Liver (tissue), 9 donors: ENCODE data around the gene RBM18. TPM values are rescaled to one million over a fixed set of nuclear protein-coding genes. Genes with fewer than 3 reads are reported as not detected.

Experiments used
- DNase-seq: peaks from one replicate; pipeline ENCODE4 v3.0.0-alpha.2; 2017; ENCODE audit warnings: low spot score
- H3K27ac ChIP-seq, 2 donors: one replicate each; pipeline ENCODE4 v1.7.0; 2013; ENCODE audit warnings: inconsistent platforms in 2 of 2, low read length in 2 of 2, control low read depth in 1 of 2, low read depth in 1 of 2, mild to moderate bottlenecking in 1 of 2
- H3K27me3 ChIP-seq, 4 donors: one replicate each; pipeline versions ENCODE4 v1.6.1 to v1.7.0; 2013; ENCODE audit warnings: low read length in 3 of 4, inconsistent platforms in 1 of 4, mild to moderate bottlenecking in 1 of 4, moderate library complexity in 1 of 4; ENCODE audit not compliant: control insufficient read depth in 4 of 4, insufficient read depth in 4 of 4
- H3K36me3 ChIP-seq, 4 donors: one replicate each; pipeline versions ENCODE4 v1.6.1 to v1.7.0; 2013; ENCODE audit warnings: low read length in 3 of 4, mild to moderate bottlenecking in 3 of 4, low read depth in 1 of 4, moderate library complexity in 1 of 4; ENCODE audit not compliant: control insufficient read depth in 4 of 4, insufficient read depth in 3 of 4
- H3K4me1 ChIP-seq, 4 donors: one replicate each; pipeline versions ENCODE4 v1.6.1 to v1.7.0; 2013; ENCODE audit warnings: low read length in 3 of 4, mild to moderate bottlenecking in 3 of 4, moderate library complexity in 1 of 4; ENCODE audit not compliant: control insufficient read depth in 4 of 4, insufficient read depth in 4 of 4
- H3K4me3 ChIP-seq, 3 donors: one replicate each; pipeline versions ENCODE4 v1.6.1 to v1.7.0; 2013; ENCODE audit warnings: low read length in 3 of 3, control low read depth in 1 of 3, low read depth in 1 of 3, mild to moderate bottlenecking in 1 of 3
- H3K9ac ChIP-seq, 2 donors: one replicate each; pipeline ENCODE4 v1.7.0; 2013; ENCODE audit warnings: low read length in 2 of 2, mild to moderate bottlenecking in 2 of 2, moderate library complexity in 2 of 2, control low read depth in 1 of 2, low read depth in 1 of 2
- H3K9me3 ChIP-seq, 4 donors: one replicate each; pipeline versions ENCODE4 v1.6.1 to v1.7.0; 2013; ENCODE audit warnings: low read length in 3 of 4; ENCODE audit not compliant: control insufficient read depth in 4 of 4
- ATF3 ChIP-seq: IDR thresholded peaks from 2 replicates; pipeline ENCODE4 v1.6.1; 2016; ENCODE audit warnings: antibody characterized with exemption
- CTCF ChIP-seq: fragments of 150-350 bp; IDR thresholded peaks from 2 replicates; pipeline ENCODE4 v1.5.1; 2017; ENCODE audit warnings: improper control_type of control experiment, low read depth, low read length; ENCODE audit not compliant: missing input control
- EGR1 ChIP-seq, 2 donors: IDR thresholded peaks; 2 replicates each; pipeline ENCODE4 v1.6.1; 2016 to 2018; ENCODE audit warnings: antibody characterized with exemption in 2 of 2, low read depth in 2 of 2
- FOXA1 ChIP-seq: IDR thresholded peaks from 2 replicates; pipeline ENCODE4 v1.6.1; 2016; ENCODE audit warnings: antibody characterized with exemption
- FOXA2 ChIP-seq: IDR thresholded peaks from 2 replicates; pipeline ENCODE4 v1.6.1; 2016; ENCODE audit warnings: antibody characterized with exemption
- GABPA ChIP-seq, 2 donors: IDR thresholded peaks in 1 of 2; conservative IDR thresholded peaks in 1 of 2; 2 replicates each; pipeline ENCODE4 v1.6.1; 2016; ENCODE audit warnings: antibody characterized with exemption in 2 of 2, mild to moderate bottlenecking in 1 of 2, moderate library complexity in 1 of 2
- HNF4A ChIP-seq, 2 donors: conservative IDR thresholded peaks; 2 replicates each; pipeline ENCODE4 v1.6.1; 2016; ENCODE audit warnings: antibody characterized with exemption in 2 of 2, mild to moderate bottlenecking in 2 of 2
- HNF4G ChIP-seq: IDR thresholded peaks from 2 replicates; pipeline ENCODE4 v1.6.1; 2016; ENCODE audit warnings: antibody characterized with exemption
- MAX ChIP-seq: IDR thresholded peaks from 2 replicates; pipeline ENCODE4 v1.6.1; 2016; ENCODE audit warnings: antibody characterized with exemption
- NR2F2 ChIP-seq: IDR thresholded peaks from 2 replicates; pipeline ENCODE4 v1.6.1; 2016; ENCODE audit warnings: antibody characterized with exemption
- RAD21 ChIP-seq, 2 donors: IDR thresholded peaks; 2 replicates each; pipeline ENCODE4 v1.6.1; 2016; ENCODE audit warnings: antibody characterized with exemption in 2 of 2, mild to moderate bottlenecking in 2 of 2
- REST ChIP-seq: IDR thresholded peaks from 2 replicates; pipeline ENCODE4 v1.6.1; 2016; ENCODE audit warnings: antibody characterized with exemption, mild to moderate bottlenecking
- RXRA ChIP-seq, 2 donors: IDR thresholded peaks; 2 replicates each; pipeline ENCODE4 v1.6.1; 2017 to 2018; ENCODE audit warnings: antibody characterized with exemption in 2 of 2, mild to moderate bottlenecking in 1 of 2
- SP1 ChIP-seq: IDR thresholded peaks from 2 replicates; pipeline ENCODE4 v1.6.1; 2018; ENCODE audit warnings: antibody characterized with exemption, mild to moderate bottlenecking
- TAF1 ChIP-seq: conservative IDR thresholded peaks from 2 replicates; pipeline ENCODE4 v1.6.1; 2016; ENCODE audit warnings: antibody characterized with exemption, mild to moderate bottlenecking
- YY1 ChIP-seq: IDR thresholded peaks from 2 replicates; pipeline ENCODE4 v1.6.1; 2016; ENCODE audit warnings: antibody characterized with exemption, mild to moderate bottlenecking
- ZBTB33 ChIP-seq: IDR thresholded peaks from 2 replicates; pipeline ENCODE4 v1.6.1; 2016; ENCODE audit warnings: antibody characterized with exemption
- WGBS: extraction: QIAGEN DNeasy Blood & Tissue Kit; methylation state at CpG from one replicate; pipeline ENCODE4 v1.1.7; 2013; 5-methylcytosine and 5-hydroxymethylcytosine counted together
- polyA plus RNA-seq, 2 donors: library from polyadenylated mRNA; stranded (reverse) in 1 of 2; unstranded in 1 of 2; fragments of 200-250 nt in 1 of 2; fragments of >200 nt in 1 of 2; fragmentation: Nextera tagmentation in 1 of 2; extraction: Ambion mirVana in 1 of 2; gene quantifications; one replicate each; pipeline versions ENCODE4 v1.2.1 to v1.2.3, GENCODE V29; 2013 to 2015
- total RNA-seq, 2 donors: library from RNA; depleted of rRNA; stranded (reverse); fragments of >200 nt; gene quantifications; one replicate each; pipeline ENCODE4 v1.2.3, GENCODE V29; 2014
- donor health status: healthy.
- donor health status: healthy.
- donor health status: healthy.
- donor health status: healthy.
- donor health status: healthy.

Gene RBM18
- total and polyA plus RNA-seq, 4 donors: 3.4 to 7.7 (median 5.5) TPM

GRCh38 chr9:122197426-122197825 is 67.2 kb downstream of the RBM18 start:
- Histone ChIP-seq H3K4me3 (no peak overlapping the region), H3K36me3 (no peaks in the 10 kb centered on the region), H3K27me3 (no peaks in the 10 kb centered on the region), H3K4me1 (no peaks in the 10 kb centered on the region), H3K27ac (no peak overlapping the region), H3K9me3 (no peaks in the 10 kb centered on the region), H3K9ac (no peak overlapping the region)
- no peak for DNase-seq
- WGBS: 58% methylated on average over 7 of the region's 7 CpGs
- TF ChIP-seq SP1 (no peak), FOXA1 (no peak), MAX (no peak), ATF3 (no peak)

- Histone ChIP-seq H3K9me3 (no peaks in the 10 kb centered on the region), H3K27ac (no peak overlapping the region), H3K9ac (no peak overlapping the region), H3K27me3 (no peaks in the 10 kb centered on the region), H3K36me3 (no peaks in the 10 kb centered on the region), H3K4me3 (no peak overlapping the region), H3K4me1 (no peaks in the 10 kb centered on the region)
- DNase-seq: no peak
- TF ChIP-seq NR2F2: no peak
- no peak for TF ChIP-seq REST
- TF ChIP-seq HNF4G: no peak
- no peak for TF ChIP-seq FOXA1
- no peak for TF ChIP-seq YY1
- TF ChIP-seq ZBTB33: no peak
- WGBS: 94% methylated on average over 4 of the region's 4 CpGs
These were observed 68.8 kb downstream of the RBM18 start for GRCh38 chr9:122195875-122196274.

- WGBS: 87% methylated on average over 6 of the region's 6 CpGs
- H3K9ac ChIP-seq: no peak overlapping the region
- no peak overlapping the region for H3K4me3 ChIP-seq
- no peaks in the 10 kb centered on the region for H3K36me3 ChIP-seq
- no peak overlapping the region for H3K27ac ChIP-seq
- DNase-seq: no peak
- H3K4me1 ChIP-seq: no peaks in the 10 kb centered on the region
- H3K27me3 ChIP-seq: no peaks in the 10 kb centered on the region
- H3K9me3 ChIP-seq: no peaks in the 10 kb centered on the region
- TF ChIP-seq ZBTB33 (no peak), GABPA (IDR thresholded peaks at IDR 0.05 in 1 of 2, conservative IDR thresholded peaks at IDR 0.05 in 1 of 2) (no peak), RXRA (IDR thresholded peaks at IDR 0.05) (no peak), HNF4A (conservative IDR thresholded peaks at IDR 0.05) (no peak), MAX (no peak), CTCF (no peak), YY1 (no peak), NR2F2 (no peak), EGR1 (IDR thresholded peaks at IDR 0.05; ENCODE audit: low read depth in 2 of 2) (no peak), RAD21 (IDR thresholded peaks at IDR 0.05) (no peak), FOXA2 (no peak), SP1 (no peak), TAF1 (no peak)
These were observed 71.0 kb downstream of the RBM18 start for GRCh38 chr9:122193651-122194050.
